Erythroblast (primary cell): ENCODE data around the gene IGHMBP2.

Experiments
- GATA1 ChIP-seq: IDR thresholded peaks from 2 replicates; pipeline ENCODE4 v1.6.1; 2011; ENCODE audit warnings: low read depth, mild to moderate bottlenecking, control low read depth, low read length, moderate library complexity
- POLR2A ChIP-seq: IDR thresholded peaks from 2 replicates; pipeline ENCODE4 v1.6.1; 2011; ENCODE audit warnings: mild to moderate bottlenecking, low read length

GRCh38 chr11:68941324-68942094 lies 37.8 kb downstream of the IGHMBP2 start:
- TF ChIP-seq POLR2A: no peak
- TF ChIP-seq GATA1: no peak
